Upper lobe of left lung (tissue), 4 donors: ENCODE data around the gene EXTL1.

Experiments
- POLR2A ChIP-seq, 4 donors: fragments of 450-650 bp; IDR thresholded peaks; one replicate each; pipeline ENCODE4 v1.5.1; 2016 to 2017; ENCODE audit warnings: antibody characterized with exemption in 4 of 4, mild to moderate bottlenecking in 2 of 4
- POLR2AphosphoS5 ChIP-seq, 2 donors: sonication (generic); formaldehyde crosslinking; IDR thresholded peaks; one replicate each; pipeline ENCODE4 v1.5.1; 2017; ENCODE audit warnings: antibody characterized with exemption in 2 of 2
- TF ChIP-seq, protein P1 (sequence below), 6 experiments: fragments of 450-650 bp in 4 of 6; fragments of 200-600 bp in 2 of 6; sonication (generic) in 2 of 6; IDR thresholded peaks; one replicate each; pipeline ENCODE4 v1.5.1; 2016 to 2019; ENCODE audit warnings: antibody characterized with exemption in 6 of 6

GRCh38 chr1:26035959-26036755, 14.6 kb downstream of the EXTL1 start:
- TF ChIP-seq, protein P1, sequence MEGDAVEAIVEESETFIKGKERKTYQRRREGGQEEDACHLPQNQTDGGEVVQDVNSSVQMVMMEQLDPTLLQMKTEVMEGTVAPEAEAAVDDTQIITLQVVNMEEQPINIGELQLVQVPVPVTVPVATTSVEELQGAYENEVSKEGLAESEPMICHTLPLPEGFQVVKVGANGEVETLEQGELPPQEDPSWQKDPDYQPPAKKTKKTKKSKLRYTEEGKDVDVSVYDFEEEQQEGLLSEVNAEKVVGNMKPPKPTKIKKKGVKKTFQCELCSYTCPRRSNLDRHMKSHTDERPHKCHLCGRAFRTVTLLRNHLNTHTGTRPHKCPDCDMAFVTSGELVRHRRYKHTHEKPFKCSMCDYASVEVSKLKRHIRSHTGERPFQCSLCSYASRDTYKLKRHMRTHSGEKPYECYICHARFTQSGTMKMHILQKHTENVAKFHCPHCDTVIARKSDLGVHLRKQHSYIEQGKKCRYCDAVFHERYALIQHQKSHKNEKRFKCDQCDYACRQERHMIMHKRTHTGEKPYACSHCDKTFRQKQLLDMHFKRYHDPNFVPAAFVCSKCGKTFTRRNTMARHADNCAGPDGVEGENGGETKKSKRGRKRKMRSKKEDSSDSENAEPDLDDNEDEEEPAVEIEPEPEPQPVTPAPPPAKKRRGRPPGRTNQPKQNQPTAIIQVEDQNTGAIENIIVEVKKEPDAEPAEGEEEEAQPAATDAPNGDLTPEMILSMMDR (IDR thresholded peaks at IDR 0.05), result peak; percentile 99 to 100 (median 99)
- TF ChIP-seq POLR2AphosphoS5 (IDR thresholded peaks at IDR 0.05), result peak; percentile 39 to 50
- TF ChIP-seq POLR2A (IDR thresholded peaks at IDR 0.05), result no peak
